NCI-H1105 treated with DMSO at 0.1 percent for 48 hours (cell line): ENCODE results near the gene KCNC2.

Source experiments
- DNase-seq: peaks from one replicate; lab custom pipeline; 2025; lab: John Stamatoyannopoulos, UW

Gene KCNC2

DNA sequence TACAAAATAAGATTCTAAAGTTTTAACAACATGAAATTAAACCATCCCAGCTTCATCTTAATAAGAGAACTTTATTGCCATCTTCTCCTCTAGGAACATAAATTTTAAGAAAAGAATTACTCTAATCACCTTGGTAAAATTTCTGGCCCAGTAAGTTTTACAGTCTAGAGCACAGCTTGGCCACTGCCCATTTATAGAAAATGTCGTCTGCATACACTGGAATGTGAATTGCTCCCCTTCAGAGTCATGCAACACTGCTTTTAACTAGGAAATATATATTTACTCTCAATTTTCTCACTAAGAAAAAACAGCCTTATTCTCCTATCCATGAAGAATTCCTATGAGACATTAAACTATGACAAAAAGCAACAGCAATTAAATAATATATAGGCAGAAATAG is 48.2 kb downstream of the KCNC2 start:
- no peak for DNase-seq

DNA sequence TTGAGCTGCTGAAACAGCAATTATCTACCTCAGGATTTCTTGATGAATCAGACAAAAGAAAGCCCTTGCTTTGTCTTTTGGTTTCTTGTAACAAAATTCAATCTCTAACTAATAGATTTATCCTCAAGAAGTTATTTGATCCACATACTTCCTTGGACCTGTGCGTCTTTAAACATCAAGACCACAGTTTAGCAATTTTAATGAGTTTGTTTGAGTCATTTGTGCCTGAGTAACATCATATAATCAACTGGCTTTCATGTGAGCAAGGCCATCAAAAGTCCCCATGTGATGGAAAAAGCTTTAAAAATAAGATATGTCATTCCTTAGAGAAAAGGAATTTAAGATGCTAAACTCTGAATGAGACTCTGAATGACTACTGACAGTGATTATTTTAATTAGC is 52.3 kb downstream of the KCNC2 start:
- no peak for DNase-seq

DNA sequence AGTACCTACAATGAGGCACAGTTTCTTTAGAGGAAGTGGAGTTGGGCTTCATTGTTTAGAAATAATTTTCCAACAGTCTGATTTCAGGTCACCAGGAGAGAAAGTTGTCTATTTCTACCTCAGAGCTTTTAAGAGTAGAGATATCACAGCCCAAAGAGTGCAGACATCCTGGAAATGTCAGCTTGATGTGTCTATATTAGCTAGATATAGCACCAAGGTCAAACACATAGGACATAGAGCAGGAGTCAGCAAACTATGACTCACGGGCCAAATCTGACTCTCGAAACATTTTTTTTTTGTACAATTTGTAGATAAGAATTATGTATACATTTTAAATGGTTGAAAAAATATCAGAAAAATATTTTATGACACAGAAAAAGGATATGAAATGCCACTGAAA is 53.7 kb downstream of the KCNC2 start:
- DNase-seq: no peak

DNA sequence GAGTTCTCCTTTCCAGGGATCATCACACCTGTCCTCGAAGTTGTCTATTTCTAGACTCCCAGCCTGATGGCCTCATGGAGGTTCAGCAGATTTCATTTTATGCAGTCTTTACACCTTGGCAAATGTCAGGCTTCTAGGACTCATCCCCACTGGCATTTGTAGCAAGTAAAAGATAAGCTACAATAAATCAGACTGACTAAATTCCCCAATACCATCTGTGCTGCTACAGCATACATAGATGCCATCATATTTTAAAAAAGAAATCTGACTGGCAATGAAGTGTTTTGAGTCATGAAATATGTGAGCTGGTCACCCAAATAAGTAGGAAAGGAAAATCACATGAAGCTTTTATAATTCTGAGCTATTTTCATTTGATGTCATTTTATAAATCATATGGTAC is 55.3 kb downstream of the KCNC2 start:
- no peak for DNase-seq

DNA sequence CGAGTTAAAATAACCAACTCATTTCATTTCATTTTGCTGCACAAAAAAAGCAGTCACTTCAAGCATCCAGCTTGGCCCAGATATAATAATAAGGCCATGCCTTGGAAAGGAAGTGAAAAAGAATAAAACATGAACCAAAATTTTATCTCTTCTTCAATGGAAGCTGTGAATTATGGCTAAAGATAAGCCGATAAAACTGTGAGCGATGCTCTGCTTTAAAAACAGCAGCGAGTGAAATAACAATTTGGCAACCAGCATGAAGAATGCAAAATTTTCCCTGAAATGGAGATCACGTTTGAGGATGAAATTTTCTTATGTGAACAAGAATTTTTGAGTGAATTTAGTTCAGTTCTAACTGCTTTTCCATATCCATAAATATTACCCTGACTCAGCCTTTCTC is 70.4 kb downstream of the KCNC2 start:
- DNase-seq: no peak

DNA sequence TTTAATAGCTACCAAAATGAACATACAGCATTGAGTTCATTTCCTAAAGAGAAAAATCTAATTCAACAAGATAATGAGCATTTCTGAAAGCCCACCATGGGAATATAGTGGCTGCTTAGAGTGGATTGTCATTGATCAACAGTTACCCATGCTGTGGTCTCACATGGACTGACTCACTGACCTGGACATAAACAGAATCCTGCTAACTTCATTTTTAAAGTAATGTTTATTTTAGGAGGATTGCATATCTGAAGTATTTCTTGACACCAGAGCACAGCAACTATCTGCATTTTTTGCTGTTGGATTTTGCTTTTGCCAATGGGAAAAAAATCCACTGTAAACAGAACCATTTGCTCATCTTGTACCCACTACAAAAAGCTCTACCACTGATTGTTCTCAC is 71.7 kb downstream of the KCNC2 start:
- DNase-seq: no peak

DNA sequence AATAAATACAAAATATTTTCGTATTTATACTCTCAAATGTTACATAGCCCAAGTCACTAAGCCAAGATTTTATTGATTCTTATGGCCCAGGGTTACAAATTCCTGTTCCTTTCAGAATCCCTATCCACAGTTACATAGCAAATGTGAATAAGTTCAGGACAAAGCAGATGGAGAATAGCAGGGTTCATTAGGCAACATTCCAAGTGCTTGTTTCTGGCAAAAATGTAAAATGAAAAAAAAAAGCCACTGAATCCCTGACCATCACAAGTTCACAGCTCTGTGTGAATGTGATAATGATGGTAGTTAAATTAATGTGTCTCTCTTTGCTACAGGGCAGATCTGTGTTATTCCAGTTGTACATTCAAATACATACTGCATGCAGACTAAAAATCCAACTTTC is 74.6 kb downstream of the KCNC2 start:
- DNase-seq: peak; percentile 10

DNA sequence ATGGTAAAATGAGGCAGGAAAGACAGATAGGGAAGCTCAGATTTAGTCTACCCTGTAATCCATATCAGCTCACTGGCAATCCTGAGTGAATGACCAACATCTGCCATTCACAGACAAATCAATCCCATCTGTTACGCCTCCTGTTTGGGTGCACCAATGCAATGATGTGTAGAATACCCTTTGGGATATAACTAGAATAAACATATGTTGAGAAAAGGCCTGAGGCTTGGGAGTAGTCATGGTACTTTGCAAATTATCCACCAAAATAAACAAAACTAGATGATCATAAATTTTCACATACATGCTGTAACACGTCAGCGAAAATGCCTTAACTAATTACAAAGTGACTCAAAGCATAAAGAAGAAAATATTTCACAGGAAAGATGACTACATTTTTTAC is 78.8 kb downstream of the KCNC2 start:
- DNase-seq: no peak

DNA sequence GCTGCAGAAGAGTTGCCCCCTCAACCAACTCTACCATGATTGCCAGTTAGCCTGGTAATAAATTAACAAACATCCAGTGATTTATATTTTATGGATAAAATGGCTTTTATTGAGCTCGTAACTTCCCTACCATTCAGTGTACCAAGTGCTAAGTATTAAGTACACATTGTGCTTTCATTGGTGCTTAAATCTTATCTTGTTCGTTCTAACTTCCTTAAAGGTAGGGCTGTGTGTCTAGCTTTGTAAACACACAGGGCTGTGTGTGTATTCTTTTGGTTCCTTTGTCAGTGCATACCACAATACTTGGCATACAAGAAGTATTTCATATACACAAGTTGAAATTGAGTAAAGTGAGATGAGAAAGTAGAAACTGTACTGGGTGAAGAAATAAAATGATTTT is 80.4 kb downstream of the KCNC2 start:
- DNase-seq: no peak

DNA sequence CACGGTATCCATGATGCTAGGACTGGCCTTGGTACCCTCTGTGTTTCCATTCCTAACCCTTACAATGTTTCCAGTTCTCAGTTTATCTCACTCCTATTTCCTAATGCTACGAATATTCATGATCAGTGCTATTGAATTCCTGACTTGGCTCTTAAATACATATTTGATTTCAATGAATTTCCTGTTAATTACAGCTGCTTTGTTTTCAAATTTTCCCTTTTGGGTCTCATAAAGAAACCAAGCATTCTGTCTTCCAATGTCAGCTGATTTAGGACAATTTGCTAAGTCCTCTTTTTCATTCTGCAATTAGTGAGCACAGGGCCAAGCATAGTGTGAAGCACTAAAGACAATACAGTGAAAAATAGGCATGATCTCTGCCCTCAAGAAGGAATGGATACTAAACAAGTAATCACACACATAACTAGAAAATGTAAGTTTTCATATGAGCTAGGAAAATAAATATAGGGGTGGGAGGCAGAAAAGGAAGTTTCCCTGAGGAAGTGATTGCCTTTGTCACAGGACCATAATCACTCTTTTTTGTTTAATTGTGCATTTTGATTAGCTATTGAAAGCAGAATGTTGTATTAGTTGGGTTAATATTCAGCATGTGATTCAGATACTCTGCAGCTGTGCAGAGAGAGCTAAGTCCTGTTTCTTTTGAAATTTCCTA is 88.5 kb downstream of the KCNC2 start:
- DNase-seq: no peak

DNA sequence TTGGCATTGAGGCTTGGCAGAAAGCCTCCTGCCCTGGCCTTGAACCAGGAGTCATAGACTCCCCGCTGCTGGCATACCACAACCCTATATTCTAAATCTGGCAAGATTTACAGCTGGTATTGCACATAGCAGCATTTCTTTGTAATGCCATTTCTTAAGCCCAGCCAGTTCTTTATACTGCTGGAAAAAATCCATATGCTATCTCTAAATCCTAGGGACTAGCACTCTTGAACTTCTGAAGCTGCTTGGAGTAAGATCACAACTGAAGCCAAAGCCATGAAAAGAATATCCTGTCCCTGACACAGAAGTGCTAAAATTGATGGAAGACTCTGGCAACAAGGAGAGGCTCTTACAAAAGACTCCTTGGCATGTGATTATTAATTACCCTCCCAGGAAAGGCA is 89.3 kb downstream of the KCNC2 start:
- DNase-seq: no peak

DNA sequence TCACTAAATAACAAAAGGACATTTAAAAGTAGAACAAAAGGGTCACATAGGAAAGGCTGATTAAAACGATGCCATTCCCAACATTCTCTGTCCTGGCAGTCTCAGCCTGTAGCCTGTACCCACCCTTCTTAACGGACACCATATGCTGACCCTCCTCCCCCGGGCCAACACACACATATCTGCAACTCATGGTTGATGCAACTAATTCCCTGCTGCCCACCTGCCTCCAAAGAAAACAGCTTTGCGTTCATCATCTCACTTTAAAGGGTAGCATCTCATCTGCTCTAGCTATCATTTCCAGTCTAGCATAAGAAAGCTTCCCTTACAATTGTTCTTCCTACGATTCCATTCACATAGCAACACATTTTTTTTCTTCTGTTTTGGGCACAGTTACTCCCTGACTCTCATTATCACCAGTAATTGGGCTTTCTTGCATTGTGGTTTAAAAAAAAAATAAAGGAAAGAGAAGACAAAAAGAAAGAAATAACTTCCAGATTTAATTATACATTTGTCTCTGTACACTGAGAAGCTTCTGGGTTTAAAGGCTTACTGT is 92.9 kb downstream of the KCNC2 start:
- no peak for DNase-seq

DNA sequence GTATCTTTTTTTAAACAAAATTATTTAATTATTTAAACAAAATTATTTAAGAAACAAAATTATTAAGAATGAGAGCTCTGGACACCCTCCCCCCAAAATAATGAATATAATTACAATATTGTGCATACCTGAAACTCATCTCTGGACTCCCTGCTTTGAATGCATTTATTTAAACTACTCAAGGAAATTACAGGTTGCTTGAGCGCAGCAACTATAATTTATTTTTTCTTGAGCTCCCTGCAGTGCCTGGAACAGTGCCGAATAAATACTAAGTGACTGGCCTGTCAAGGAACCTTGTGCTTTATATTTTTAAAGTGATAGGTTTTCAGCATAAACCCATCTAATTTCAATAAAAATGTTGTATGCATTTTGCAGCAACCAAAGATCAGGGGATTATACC is 93.9 kb downstream of the KCNC2 start:
- DNase-seq: no peak

DNA sequence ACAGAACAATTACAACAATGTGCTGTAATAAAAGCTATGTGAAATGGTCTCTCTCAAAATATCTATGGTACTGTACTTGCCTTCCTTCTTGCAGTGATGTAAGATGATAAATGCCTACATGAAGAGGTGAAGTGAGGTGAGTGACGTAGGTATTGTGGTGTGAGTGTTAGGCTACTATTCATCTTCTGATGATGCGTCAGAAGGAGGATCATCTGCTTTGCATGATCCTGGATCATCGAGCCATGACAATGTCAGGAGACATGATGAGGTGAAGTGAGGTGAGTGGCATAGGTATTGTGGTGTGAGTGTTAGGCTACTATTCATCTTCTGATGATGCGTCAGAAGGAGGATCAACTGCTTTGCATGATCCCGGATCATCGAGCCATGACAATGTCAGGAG is 105.8 kb downstream of the KCNC2 start:
- DNase-seq: no peak

DNA sequence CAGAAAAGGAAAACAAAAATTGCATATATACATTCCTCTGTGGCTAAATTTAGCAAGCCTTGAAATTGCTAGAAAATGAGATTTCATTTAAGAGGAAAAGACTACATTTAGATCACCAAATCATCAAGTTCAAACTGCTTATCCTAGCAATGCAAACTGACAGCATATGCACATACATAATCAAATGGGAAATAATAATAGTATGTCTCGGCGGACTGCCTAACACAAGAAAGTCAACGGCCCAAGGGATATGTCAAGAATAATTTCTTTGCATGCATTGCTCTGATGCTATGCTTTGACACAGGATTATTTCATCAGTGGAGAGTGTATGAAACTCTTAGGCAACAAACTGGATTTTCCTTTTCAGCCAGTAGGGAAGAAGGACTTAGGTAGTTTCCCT is 107.9 kb downstream of the KCNC2 start:
- DNase-seq: no peak

DNA sequence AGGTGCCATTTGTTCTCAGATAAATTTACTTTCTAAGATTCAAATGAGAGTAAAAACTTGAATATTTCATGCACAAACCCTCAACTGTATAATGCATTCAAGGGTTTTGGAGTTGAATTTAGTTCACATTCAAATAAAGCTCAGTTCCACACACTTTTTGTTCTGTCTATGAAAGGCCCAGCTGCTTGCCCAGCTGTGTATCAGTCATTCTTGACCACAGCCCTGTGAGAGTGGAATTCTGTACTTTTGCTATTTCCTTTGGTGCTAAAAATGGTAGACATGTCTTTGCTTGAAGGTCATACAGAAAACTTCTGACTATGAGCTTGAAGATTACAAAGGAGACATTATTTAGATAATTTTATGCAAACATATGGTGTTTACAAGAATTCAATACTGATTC is 110.4 kb downstream of the KCNC2 start:
- no peak for DNase-seq

DNA sequence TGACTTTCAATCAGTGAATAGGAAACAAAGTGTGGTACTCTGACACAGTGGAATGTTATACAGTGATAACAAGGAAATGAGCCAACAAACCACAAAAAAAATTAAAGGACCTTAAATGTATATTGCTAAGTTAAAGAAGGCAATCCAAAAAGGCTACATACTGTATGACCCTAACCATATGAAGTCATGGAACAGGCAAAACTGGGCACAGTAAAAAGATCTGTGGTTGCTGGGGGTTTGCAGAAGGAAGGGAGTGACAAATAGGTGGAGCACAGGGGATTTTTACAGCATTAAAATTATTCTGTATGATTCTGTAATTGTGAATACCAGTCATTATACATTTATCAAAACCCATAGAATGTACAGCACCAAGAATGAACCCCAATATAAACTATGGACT is 112.6 kb downstream of the KCNC2 start:
- no peak for DNase-seq

DNA sequence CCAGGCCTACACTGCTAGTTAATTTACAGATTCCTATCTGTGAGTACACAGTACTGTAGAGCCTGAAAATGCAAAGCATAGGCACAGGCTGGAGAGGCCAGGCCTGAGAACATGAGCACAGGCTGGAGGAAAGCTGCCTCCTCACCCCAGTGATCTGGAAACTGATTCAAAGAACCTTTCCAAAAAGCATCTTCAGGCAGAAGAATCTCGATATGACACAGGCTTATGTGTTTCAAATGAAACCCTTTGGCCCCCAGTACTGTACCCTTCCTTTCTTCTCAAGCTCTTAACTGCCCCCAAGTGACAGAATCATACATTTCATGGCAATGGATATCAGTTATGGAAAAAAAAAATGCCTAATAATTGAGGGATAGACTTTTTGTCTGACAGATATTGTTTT is 122.0 kb downstream of the KCNC2 start:
- no peak for DNase-seq

DNA sequence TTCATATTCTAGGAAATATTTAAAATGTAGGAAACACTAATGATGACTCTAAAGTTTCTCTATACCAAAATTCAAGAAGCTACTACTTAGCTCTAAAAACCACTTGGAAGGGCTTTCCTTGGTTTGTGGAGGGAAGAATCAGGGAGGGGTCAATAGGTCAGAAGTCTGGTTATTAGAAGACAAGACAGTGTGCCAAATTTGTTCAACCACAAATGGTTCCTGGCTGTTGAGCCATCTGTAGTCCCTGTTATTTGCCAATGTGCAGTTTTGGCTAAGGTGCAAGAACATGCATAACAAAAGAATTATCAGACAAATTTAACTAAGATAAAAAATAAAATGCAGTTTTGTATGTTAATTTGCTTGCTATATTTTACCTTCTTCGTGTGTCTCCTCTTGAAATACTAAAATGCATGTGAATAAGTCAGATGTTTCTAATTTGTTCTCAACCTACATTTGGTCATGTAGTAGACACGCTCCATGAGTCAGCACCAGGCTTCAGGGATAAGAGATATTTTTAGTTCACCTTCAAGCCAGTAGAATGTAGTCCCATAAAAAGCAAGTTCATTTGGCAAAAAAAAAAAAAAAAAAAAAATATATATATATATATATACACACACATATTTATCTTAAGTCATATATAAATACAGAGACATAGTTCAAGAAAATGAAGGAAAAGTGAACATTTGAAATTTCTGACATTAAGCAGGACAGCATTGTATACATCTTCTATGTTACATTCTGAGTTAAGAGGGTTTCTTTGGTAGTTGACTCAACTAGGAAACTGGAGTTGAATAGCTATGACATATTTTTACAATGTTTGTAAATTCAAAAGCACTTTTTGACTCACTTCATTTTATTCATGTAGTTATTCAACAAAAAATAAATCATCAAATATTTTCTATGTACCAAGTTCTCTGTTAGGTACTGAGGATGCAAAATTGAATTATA is 123.3 kb downstream of the KCNC2 start:
- DNase-seq: no peak

DNA sequence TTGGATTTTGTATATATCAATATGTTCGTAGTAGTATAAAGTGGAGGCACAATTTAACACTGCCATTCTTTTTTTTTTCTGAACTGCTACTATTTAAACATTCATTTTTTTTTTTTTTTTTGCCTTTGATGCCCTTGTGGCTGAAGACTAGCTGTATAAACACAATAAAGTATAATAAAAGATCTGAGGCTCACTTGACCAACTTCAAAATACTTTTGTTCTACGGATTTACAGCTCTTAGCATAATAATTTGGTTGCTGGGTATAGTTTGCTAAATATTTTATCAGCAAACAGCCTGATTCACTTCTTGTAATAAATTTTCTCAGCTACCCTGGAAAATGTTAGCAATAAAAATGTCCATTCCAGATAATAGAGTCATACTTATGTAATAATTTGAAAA is 128.3 kb downstream of the KCNC2 start:
- no peak for DNase-seq

DNA sequence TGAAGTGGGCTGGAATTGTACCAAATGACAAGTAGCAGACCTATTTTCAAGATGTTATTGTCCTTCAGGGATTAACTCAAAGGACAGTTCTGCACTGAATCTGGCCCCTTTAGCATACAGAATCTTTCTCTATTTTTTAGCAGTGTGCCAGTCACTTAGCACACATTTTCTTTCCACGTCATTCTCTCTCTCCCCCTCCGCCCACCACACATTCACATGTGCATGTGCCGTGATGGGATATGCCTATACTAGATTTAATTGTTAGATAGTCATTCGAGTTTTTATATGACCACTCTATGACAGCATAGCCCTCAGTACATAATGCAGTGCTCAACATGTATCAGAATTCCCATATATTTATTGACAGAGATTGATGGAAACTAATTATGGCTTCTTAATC is 129.1 kb downstream of the KCNC2 start:
- DNase-seq: no peak

DNA sequence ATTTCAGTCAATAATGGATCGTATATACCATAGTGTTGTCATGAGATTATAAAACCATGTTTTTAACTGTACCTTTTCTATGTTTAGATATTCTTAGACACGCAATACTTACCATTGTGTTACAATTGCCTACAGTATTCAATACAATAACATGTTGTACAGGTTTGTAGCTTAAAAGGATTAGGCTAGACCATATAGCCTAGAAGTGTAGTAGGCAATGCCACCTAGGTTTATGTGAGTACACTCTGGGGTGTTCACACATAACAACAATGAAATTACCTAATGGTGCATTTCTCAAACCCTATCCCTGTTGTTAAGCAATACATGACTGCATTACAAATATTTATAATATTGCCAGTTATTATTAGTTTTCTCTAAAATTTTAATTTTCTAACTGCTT is 144.2 kb downstream of the KCNC2 start:
- DNase-seq: no peak

DNA sequence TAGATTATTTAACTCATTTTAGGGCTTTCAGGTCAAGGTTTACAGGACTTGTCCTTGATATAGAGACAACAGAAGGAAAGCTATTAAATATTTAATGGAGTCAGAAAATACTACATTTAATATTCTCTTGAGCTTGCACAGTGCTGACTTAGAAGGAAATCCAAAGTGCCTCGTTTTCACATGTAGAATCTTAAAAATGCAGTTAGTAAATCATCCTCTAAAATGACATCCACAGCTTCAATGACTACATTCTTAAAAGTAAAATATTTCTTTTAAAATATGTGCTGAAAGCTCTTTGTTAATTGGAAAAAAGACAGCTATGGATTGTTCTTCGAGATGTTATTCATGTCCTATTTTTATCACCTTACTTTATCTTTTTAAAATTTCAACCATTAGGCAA is 146.9 kb downstream of the KCNC2 start:
- DNase-seq: no peak
